ENCODE measurements around the gene SPAG16.

DNA sequence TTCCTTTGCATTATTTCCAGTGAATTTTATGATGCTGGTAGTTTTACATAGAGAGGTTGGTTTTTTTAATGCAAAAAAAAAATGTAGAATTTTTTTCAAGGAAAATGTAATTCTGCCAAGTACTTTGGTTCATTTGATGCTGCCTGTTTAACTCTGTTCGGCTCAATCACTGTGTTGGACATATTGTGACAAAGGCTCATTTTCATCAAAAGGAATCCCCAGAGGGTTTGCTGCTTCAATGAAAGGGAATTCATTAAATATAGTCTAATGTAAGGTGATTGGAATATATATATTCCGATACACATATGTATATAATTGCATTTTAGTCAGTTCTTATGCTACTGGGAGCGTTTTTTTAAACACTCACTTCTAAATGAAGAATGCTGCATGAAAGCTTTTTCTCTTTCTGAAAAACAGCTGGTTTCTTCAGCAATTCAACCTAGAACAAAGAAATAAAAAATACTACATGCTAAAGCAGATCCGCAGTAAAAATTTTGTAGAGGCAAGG lies 812.0 kb downstream of the SPAG16 start:
- TF ChIP-seq, protein P1, sequence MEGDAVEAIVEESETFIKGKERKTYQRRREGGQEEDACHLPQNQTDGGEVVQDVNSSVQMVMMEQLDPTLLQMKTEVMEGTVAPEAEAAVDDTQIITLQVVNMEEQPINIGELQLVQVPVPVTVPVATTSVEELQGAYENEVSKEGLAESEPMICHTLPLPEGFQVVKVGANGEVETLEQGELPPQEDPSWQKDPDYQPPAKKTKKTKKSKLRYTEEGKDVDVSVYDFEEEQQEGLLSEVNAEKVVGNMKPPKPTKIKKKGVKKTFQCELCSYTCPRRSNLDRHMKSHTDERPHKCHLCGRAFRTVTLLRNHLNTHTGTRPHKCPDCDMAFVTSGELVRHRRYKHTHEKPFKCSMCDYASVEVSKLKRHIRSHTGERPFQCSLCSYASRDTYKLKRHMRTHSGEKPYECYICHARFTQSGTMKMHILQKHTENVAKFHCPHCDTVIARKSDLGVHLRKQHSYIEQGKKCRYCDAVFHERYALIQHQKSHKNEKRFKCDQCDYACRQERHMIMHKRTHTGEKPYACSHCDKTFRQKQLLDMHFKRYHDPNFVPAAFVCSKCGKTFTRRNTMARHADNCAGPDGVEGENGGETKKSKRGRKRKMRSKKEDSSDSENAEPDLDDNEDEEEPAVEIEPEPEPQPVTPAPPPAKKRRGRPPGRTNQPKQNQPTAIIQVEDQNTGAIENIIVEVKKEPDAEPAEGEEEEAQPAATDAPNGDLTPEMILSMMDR (IDR thresholded peaks at IDR 0.05; ENCODE audit: low read length) = no peak
- no peak for TF ChIP-seq EZH2 (IDR thresholded peaks at IDR 0.05; ENCODE audit: borderline replicate concordance, low read length)

Data from OCI-LY1 (cell line).